Fibroblast of lung (primary cell): ENCODE data around the gene CDC14B.

Experiments used
- EZH2 ChIP-seq: IDR thresholded peaks from 2 replicates; pipeline ENCODE4 v1.5.1; 2012; ENCODE audit warnings: low read length, control low read depth, mild to moderate bottlenecking; ENCODE audit errors: missing control alignments
- TF ChIP-seq, protein P1 (sequence below), 2 donors: IDR thresholded peaks in 1 of 2; conservative IDR thresholded peaks in 1 of 2; 1 replicate in 1 of 2; 2 replicates in 1 of 2; pipeline ENCODE4 v1.5.1; 2011 to 2012; ENCODE audit warnings: low read length in 2 of 2, control low read depth in 1 of 2, inconsistent platforms in 1 of 2, low read depth in 1 of 2, mild to moderate bottlenecking in 1 of 2

DNA sequence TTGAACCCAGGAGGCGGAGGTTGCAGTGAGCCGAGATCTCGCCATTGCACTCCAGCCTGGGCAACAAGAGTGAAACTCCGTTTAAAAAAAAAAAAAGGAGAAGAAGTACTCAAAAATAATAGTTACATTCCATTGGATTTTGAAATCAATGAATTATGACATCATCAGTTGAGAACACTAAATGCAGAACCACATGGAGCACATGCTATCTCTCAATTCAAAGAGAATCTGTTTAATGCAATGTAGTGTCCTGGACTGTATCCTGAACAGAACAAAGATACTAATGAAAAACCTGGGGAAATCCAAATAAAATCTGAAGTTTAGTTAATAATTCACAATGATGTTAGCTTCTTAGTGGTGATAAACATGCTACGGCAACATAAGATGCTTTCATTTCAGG lies 20.3 kb downstream of the CDC14B start:
- TF ChIP-seq, protein P1, sequence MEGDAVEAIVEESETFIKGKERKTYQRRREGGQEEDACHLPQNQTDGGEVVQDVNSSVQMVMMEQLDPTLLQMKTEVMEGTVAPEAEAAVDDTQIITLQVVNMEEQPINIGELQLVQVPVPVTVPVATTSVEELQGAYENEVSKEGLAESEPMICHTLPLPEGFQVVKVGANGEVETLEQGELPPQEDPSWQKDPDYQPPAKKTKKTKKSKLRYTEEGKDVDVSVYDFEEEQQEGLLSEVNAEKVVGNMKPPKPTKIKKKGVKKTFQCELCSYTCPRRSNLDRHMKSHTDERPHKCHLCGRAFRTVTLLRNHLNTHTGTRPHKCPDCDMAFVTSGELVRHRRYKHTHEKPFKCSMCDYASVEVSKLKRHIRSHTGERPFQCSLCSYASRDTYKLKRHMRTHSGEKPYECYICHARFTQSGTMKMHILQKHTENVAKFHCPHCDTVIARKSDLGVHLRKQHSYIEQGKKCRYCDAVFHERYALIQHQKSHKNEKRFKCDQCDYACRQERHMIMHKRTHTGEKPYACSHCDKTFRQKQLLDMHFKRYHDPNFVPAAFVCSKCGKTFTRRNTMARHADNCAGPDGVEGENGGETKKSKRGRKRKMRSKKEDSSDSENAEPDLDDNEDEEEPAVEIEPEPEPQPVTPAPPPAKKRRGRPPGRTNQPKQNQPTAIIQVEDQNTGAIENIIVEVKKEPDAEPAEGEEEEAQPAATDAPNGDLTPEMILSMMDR (conservative IDR thresholded peaks at IDR 0.05 in 1 of 2, IDR thresholded peaks at IDR 0.05 in 1 of 2; ENCODE audit: low read depth in 1 of 2, low read length in 2 of 2) = no peak
- TF ChIP-seq EZH2 = no peak
